Measurements from ENCODE around the gene SH3RF1.

SH3RF1 gene

DNA sequence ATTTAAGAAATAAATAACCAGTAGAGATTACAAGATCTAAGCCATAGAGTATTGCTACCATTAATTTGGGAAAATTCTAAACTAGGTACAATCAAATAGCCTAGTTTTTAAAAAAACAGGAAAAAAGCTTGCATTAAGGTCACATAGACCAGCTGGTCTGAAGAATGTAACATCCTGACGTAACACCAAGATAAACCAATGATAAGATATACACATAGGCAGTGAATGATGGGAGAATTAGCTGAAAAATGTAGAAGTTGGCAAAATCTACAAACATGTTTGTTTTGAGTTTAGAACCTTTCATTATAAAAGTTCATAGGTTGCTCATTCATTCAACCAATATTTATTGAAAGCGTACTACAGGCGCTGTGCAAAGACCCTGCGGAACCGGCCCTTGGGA is 120.0 kb downstream of the SH3RF1 start:
- H3K4me3 ChIP-seq (ENCODE audit: low read depth, low read length) = no peak overlapping the region
- no peak for DNase-seq (ENCODE audit: low read depth)
- TF ChIP-seq CTCF (IDR thresholded peaks at IDR 0.05; ENCODE audit: control insufficient read depth, extremely low read depth, insufficient read depth) = no peak

- no peak for DNase-seq (ENCODE audit: low read depth)
- TF ChIP-seq CTCF (IDR thresholded peaks at IDR 0.05; ENCODE audit: control insufficient read depth, extremely low read depth, insufficient read depth) = no peak
- H3K4me3 ChIP-seq (ENCODE audit: low read depth, low read length) = no peak overlapping the region
These were observed 121.9 kb downstream of the SH3RF1 start for GRCh38 chr4:169148885-169149284.

- no peak for TF ChIP-seq CTCF (IDR thresholded peaks at IDR 0.05; ENCODE audit: control insufficient read depth, extremely low read depth, insufficient read depth)
- no peak for DNase-seq (ENCODE audit: low read depth)
- no peak overlapping the region for H3K4me3 ChIP-seq (ENCODE audit: low read depth, low read length)
These were observed 123.6 kb downstream of the SH3RF1 start for GRCh38 chr4:169147191-169147590.

- no peak for DNase-seq (ENCODE audit: low read depth)
- H3K4me3 ChIP-seq (ENCODE audit: low read depth, low read length) = no peak overlapping the region
- TF ChIP-seq CTCF (IDR thresholded peaks at IDR 0.05; ENCODE audit: control insufficient read depth, extremely low read depth, insufficient read depth) = no peak
These were observed 126.6 kb downstream of the SH3RF1 start for GRCh38 chr4:169144061-169144600.

- no peak for DNase-seq (ENCODE audit: low read depth)
- no peak for TF ChIP-seq CTCF (IDR thresholded peaks at IDR 0.05; ENCODE audit: control insufficient read depth, extremely low read depth, insufficient read depth)
- no peak overlapping the region for H3K4me3 ChIP-seq (ENCODE audit: low read depth, low read length)
These were observed 127.4 kb downstream of the SH3RF1 start for GRCh38 chr4:169143335-169143734.

DNA sequence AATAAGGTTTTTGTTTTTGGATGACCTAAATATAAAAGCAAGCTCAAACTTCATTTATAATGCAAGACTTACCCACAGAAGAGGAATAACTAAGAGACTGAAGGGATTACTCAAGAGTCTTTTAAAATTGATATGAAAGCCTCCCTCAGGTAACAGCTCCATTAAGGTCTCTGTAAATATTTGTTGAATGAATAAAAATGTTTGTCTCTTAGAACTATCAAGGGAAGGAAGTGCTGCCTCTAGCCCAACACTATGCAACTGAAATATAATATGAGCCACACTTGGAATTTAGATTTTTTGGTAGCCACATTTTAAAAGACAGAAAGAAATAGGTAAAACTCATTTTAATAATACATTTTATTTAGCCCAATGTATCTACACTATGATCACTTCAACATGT is 127.8 kb downstream of the SH3RF1 start:
- H3K4me3 ChIP-seq (ENCODE audit: low read depth, low read length) = no peak overlapping the region
- DNase-seq (ENCODE audit: low read depth) = peak; percentile 28
- no peak for TF ChIP-seq CTCF (IDR thresholded peaks at IDR 0.05; ENCODE audit: control insufficient read depth, extremely low read depth, insufficient read depth)

- TF ChIP-seq CTCF (IDR thresholded peaks at IDR 0.05; ENCODE audit: control insufficient read depth, extremely low read depth, insufficient read depth) = no peak
These were observed 128.4 kb downstream of the SH3RF1 start for GRCh38 chr4:169142391-169142790.

More at GRCh38 chr4:169142391-169142790, 128.4 kb downstream of the SH3RF1 start:
- DNase-seq (ENCODE audit: low read depth) = no peak
- H3K4me3 ChIP-seq (ENCODE audit: low read depth, low read length) = no peak overlapping the region

All from LNCaP clone FGC (cell line).